Suppressor macrophage treated with lipopolysaccharide for 1 hour (primary cell): ENCODE data around the gene APOL6.
"Not testable (repeated sequence)": the region's sequence is repeated elsewhere in the genome, so short reads cannot be mapped to it uniquely, and the experiment has no call there.

Experiments used
- DNase-seq, 3 donors: peaks; one replicate each; pipeline ENCODE4 v3.0.0-alpha.2; 2020 to 2022

The APOL6 gene

GRCh38 chr22:35638410-35638809, 9.8 kb upstream of the APOL6 start:
- no peak for DNase-seq

GRCh38 chr22:35641494-35642120, 6.6 kb upstream of the APOL6 start:
- DNase-seq = no peak

GRCh38 chr22:35642305-35642741, 5.9 kb upstream of the APOL6 start:
- peak in 2 of 3 donors; percentile 36 to 40 for DNase-seq

- no peak for DNase-seq
These were observed 4.3 kb upstream of the APOL6 start for GRCh38 chr22:35643991-35644390.

- DNase-seq = no peak
These were observed 2.6 kb upstream of the APOL6 start for GRCh38 chr22:35645646-35646045.

GRCh38 chr22:35649026-35649553, 844 bp downstream of the APOL6 start:
- no peak for DNase-seq

GRCh38 chr22:35649636-35650250, 1.5 kb downstream of the APOL6 start:
- no peak for DNase-seq

- no peak for DNase-seq
These were observed 2.8 kb downstream of the APOL6 start for GRCh38 chr22:35651085-35651484.

GRCh38 chr22:35653824-35654223, 5.6 kb downstream of the APOL6 start:
- no peak for DNase-seq

- no peak for DNase-seq
These were observed 8.1 kb downstream of the APOL6 start for GRCh38 chr22:35656284-35656752.

GRCh38 chr22:35657571-35658312, 9.5 kb downstream of the APOL6 start:
- DNase-seq = no peak

- peak; percentile 36 to 74 (median 48) for DNase-seq
These were observed 12.3 kb downstream of the APOL6 start for GRCh38 chr22:35660291-35661127.

- DNase-seq = no peak
These were observed 13.2 kb downstream of the APOL6 start for GRCh38 chr22:35661464-35661863.

GRCh38 chr22:35662914-35663313, 14.7 kb downstream of the APOL6 start:
- DNase-seq = no peak

GRCh38 chr22:35663371-35663770, 15.1 kb downstream of the APOL6 start:
- peak; percentile 29 to 60 (median 57) for DNase-seq

GRCh38 chr22:35664955-35665587, 16.8 kb downstream of the APOL6 start:
- no peak for DNase-seq

- not testable (repeated sequence) for DNase-seq
These were observed 18.5 kb downstream of the APOL6 start for GRCh38 chr22:35666699-35667098.

- no peak for DNase-seq
These were observed 26.1 kb downstream of the APOL6 start for GRCh38 chr22:35674335-35674734.

- DNase-seq = not testable (repeated sequence)
These were observed 27.8 kb downstream of the APOL6 start for GRCh38 chr22:35676065-35676464.

GRCh38 chr22:35677460-35678187, 29.4 kb downstream of the APOL6 start:
- no peak for DNase-seq

GRCh38 chr22:35678836-35679235, 30.6 kb downstream of the APOL6 start:
- DNase-seq = peak; percentile 37 to 73 (median 66)
